AG09309 (cell line): ENCODE results near the gene TMPRSS6.

Source experiments
- DNase-seq: peaks from one replicate; pipeline ENCODE4 v3.0.0-alpha.2; 2010; ENCODE audit warnings: low read depth
- H3K4me3 ChIP-seq: 2 replicates; pipeline ENCODE4 v1.5.1; 2011; ENCODE audit warnings: mild to moderate bottlenecking, low read depth, low read length, moderate library complexity; ENCODE audit not compliant: control insufficient read depth
- TF ChIP-seq, protein P1 (sequence below): IDR thresholded peaks from 2 replicates; pipeline ENCODE4 v1.5.1; 2011; ENCODE audit warnings: mild to moderate bottlenecking, low read depth, low read length, inconsistent platforms; ENCODE audit not compliant: insufficient read depth, control insufficient read depth; ENCODE audit errors: missing control alignments

The TMPRSS6 gene

DNA sequence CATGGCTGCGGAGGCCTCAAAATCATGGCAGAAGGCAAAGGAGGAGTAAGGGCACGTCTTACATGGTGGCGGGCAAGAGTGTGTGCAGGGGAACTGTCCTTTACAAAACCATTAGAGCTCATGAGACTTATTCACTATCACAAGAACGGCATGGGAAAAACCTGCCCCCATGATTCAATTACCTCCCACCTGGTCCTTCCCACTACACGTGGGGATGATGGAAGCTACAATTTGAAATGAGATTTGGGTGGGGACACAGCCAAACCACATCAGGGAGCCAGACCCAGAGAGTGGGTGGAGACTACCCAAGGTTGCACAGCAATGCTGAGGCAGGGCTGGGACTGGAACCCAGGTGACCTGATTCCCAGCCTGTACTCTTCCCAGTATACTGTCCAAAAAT lies 8.6 kb upstream of the TMPRSS6 start:
- no peak overlapping the region for H3K4me3 ChIP-seq
- DNase-seq, result no peak
- TF ChIP-seq, protein P1, sequence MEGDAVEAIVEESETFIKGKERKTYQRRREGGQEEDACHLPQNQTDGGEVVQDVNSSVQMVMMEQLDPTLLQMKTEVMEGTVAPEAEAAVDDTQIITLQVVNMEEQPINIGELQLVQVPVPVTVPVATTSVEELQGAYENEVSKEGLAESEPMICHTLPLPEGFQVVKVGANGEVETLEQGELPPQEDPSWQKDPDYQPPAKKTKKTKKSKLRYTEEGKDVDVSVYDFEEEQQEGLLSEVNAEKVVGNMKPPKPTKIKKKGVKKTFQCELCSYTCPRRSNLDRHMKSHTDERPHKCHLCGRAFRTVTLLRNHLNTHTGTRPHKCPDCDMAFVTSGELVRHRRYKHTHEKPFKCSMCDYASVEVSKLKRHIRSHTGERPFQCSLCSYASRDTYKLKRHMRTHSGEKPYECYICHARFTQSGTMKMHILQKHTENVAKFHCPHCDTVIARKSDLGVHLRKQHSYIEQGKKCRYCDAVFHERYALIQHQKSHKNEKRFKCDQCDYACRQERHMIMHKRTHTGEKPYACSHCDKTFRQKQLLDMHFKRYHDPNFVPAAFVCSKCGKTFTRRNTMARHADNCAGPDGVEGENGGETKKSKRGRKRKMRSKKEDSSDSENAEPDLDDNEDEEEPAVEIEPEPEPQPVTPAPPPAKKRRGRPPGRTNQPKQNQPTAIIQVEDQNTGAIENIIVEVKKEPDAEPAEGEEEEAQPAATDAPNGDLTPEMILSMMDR, result no peak

- DNase-seq, result no peak
- TF ChIP-seq, protein P1, result no peak
- no peak overlapping the region for H3K4me3 ChIP-seq
Observed at GRCh38 chr22:37117092-37117491, 7.6 kb upstream of the TMPRSS6 start.

- no peak for DNase-seq
- TF ChIP-seq, protein P1, result no peak
Observed at GRCh38 chr22:37115032-37115431, 5.5 kb upstream of the TMPRSS6 start.

DNA sequence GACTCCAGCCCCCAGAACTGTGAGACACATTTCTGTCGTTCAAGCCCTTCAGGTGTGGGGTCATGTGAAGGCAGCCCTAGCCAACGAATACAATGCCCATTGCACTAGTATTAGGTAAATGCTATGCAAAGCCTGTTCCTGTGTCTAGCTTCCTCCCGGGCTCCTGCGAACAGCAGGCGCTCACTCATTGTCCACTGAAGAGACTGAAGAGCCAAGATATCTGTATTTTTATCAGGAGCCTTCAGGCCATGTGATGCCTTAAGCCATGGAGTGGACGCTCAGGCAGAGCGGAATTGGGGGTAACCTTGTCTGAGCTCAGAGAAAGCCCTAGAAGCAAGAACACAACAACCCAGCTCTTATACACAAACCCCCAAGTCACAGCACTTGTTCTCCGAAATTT lies 4.2 kb upstream of the TMPRSS6 start:
- no peak overlapping the region for H3K4me3 ChIP-seq
- no peak for DNase-seq
- TF ChIP-seq, protein P1, result no peak

More at GRCh38 chr22:37115032-37115431, 5.5 kb upstream of the TMPRSS6 start:
- no peak overlapping the region for H3K4me3 ChIP-seq

DNA sequence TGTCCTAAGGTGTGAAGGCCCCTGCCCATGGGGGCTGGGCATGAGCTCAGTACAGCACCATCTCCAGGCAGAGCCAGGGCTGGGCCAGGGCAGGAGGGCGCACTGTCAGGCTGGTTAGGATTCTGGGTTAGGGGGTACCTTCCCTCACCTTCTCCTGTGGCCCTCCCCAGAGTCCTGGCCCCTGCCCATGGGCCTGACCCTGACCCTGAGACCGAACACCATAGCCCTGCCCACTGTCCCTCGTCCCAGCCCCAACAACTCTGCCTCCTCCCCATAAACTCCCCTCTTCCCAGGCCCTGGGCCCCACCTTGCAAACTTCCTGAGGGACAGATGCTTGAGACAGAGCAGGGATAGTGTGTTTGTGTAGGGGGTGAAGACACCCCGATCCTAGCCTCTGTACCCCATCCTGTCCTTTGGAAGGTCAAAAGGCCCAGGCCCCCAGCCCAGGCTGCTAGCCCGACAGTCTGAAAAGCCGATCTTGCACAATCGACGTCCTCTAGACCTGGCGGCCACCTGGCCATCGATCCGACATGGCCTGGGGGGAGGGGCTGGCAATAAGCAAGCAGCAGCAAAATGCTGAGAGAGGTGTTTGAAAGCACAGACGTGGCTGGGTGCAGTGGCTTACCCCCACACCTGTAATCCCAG lies 2.7 kb upstream of the TMPRSS6 start:
- no peak for DNase-seq
- no peak overlapping the region for H3K4me3 ChIP-seq
- TF ChIP-seq, protein P1, result no peak

DNA sequence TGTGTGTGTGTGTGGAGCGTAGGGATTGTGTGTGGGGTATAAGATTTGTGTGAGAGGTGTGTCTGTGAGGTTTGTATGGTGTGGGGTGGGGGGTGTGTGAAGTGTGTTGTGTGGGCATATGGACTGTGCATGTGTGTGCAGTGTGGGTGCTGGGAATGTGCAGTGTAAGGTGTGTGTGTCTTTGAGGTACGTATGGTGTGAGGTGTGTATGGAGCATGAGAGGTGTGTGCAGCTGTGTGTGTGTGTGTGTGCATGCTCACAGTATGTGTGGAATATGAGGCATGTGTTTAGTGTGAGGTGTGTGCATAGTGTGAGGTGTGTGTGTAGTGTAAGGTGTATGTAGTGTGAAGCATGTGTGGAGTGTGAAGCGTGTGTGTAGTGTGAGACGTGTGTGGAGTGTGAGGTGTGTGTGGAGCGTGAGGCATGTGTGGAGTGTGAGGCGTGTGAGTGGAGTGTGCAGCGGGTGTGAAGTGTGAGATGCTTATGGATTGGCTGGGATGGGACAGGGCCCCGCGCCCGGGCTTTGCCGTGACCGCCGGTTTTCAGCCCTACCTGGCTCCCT lies 1.7 kb upstream of the TMPRSS6 start:
- DNase-seq, result no peak
- H3K4me3 ChIP-seq, result no peak overlapping the region
- TF ChIP-seq, protein P1, result no peak
